KMS-11 (cell line): ENCODE results near the gene TRMT5.
A peak's percentile ranks its signal among the peaks of the same experiment; 100 is the strongest.

Experiments used
- H2AFZ ChIP-seq: fragments of 200-600 bp; sonication (generic); 2 replicates; pipeline ENCODE4 v1.6.1; 2016; ENCODE audit warnings: antibody characterized with exemption, mixed run types, low read depth
- H3K27ac ChIP-seq: fragments of 200-600 bp; sonication (generic); 2 replicates; pipeline ENCODE4 v1.6.1; 2016; ENCODE audit warnings: mild to moderate bottlenecking, mixed run types
- H3K27me3 ChIP-seq: fragments of 200-600 bp; sonication (generic); 2 replicates; pipeline ENCODE4 v1.6.1; 2017; ENCODE audit warnings: mild to moderate bottlenecking, low read depth, mixed run types, moderate library complexity; ENCODE audit not compliant: insufficient read depth
- H3K36me3 ChIP-seq: fragments of 200-600 bp; sonication (generic); 2 replicates; pipeline ENCODE4 v1.6.1; 2017; ENCODE audit warnings: mild to moderate bottlenecking, mixed run types; ENCODE audit not compliant: insufficient read depth
- H3K4me1 ChIP-seq: fragments of 200-600 bp; sonication (generic); 2 replicates; pipeline ENCODE4 v1.6.1; 2016; ENCODE audit warnings: mild to moderate bottlenecking, low read depth, mixed run types; ENCODE audit not compliant: poor library complexity, severe bottlenecking
- H3K4me2 ChIP-seq: fragments of 200-600 bp; sonication (generic); 2 replicates; pipeline ENCODE4 v1.7.0; 2016; ENCODE audit warnings: mild to moderate bottlenecking, mixed run types
- H3K4me3 ChIP-seq: fragments of 200-600 bp; sonication (generic); IDR thresholded peaks from 2 replicates; pipeline ENCODE4 v1.6.1; 2017; ENCODE audit warnings: low read depth, low read length, mixed read lengths; ENCODE audit not compliant: insufficient read depth
- H3K79me2 ChIP-seq: fragments of 200-600 bp; sonication (generic); 2 replicates; pipeline ENCODE4 v1.6.1; 2016; ENCODE audit warnings: low read depth, mixed run types; ENCODE audit not compliant: insufficient read depth
- H3K9ac ChIP-seq: fragments of 200-600 bp; sonication (generic); 2 replicates; pipeline ENCODE4 v1.6.1; 2016; ENCODE audit warnings: mild to moderate bottlenecking, mixed run types
- H4K20me1 ChIP-seq: fragments of 200-600 bp; sonication (generic); 2 replicates; pipeline ENCODE4 v1.6.1; 2016; ENCODE audit warnings: mild to moderate bottlenecking, mixed run types; ENCODE audit not compliant: insufficient read depth
- CTCF ChIP-seq: fragments of 200-600 bp; sonication (generic); conservative IDR thresholded peaks from 2 replicates; pipeline ENCODE4 v1.6.1; 2017; ENCODE audit warnings: low read depth, mild to moderate bottlenecking, antibody characterized with exemption, low read length, moderate library complexity, mixed read lengths

The TRMT5 gene

GRCh38 chr14:60984196-60984595 is 3.3 kb upstream of the TRMT5 start:
- Histone ChIP-seq H3K4me1 (peaks cover 6% of the 10 kb centered on the region), H3K36me3 (no peaks in the 10 kb centered on the region), H3K4me3 (no peak overlapping the region), H3K9ac (no peak overlapping the region), H3K79me2 (no peaks in the 10 kb centered on the region), H3K27me3 (no peaks in the 10 kb centered on the region), H3K27ac (no peak overlapping the region), H4K20me1 (no peaks in the 10 kb centered on the region), H3K4me2 (no peak overlapping the region), H2AFZ (no peak overlapping the region)
- no peak for TF ChIP-seq CTCF

- H3K36me3 ChIP-seq: no peaks in the 10 kb centered on the region
- peaks cover 6% of the 10 kb centered on the region for H3K4me1 ChIP-seq
- H4K20me1 ChIP-seq: no peaks in the 10 kb centered on the region
- peak overlapping the region; percentile 15 for H3K4me3 ChIP-seq
- H3K4me2 ChIP-seq: peak overlapping the region; percentile 86
- no peak for TF ChIP-seq CTCF
- peak overlapping the region; percentile 82 for H3K9ac ChIP-seq
- no peaks in the 10 kb centered on the region for H3K27me3 ChIP-seq
- H2AFZ ChIP-seq: peak overlapping the region; percentile 91
- H3K79me2 ChIP-seq: no peaks in the 10 kb centered on the region
- H3K27ac ChIP-seq: peak overlapping the region; percentile 55; the same call in 1 of the 2 replicates
Observed at GRCh38 chr14:60981633-60982455, 965 bp upstream of the TRMT5 start.

- Histone ChIP-seq H4K20me1 (no peaks in the 10 kb centered on the region), H3K27me3 (no peaks in the 10 kb centered on the region), H3K36me3 (no peaks in the 10 kb centered on the region), H2AFZ (no peak overlapping the region), H3K9ac (no peak overlapping the region), H3K4me3 (no peak overlapping the region), H3K27ac (no peak overlapping the region), H3K4me1 (peaks cover 6% of the 10 kb centered on the region), H3K79me2 (no peaks in the 10 kb centered on the region), H3K4me2 (no peak overlapping the region)
- no peak for TF ChIP-seq CTCF
Observed at GRCh38 chr14:60977847-60978246, 3.0 kb downstream of the TRMT5 start.

GRCh38 chr14:60975551-60975950 is 5.3 kb downstream of the TRMT5 start:
- Histone ChIP-seq H3K9ac (no peak overlapping the region), H2AFZ (no peak overlapping the region), H3K4me3 (no peak overlapping the region), H3K36me3 (no peaks in the 10 kb centered on the region), H3K27ac (no peak overlapping the region), H3K27me3 (no peaks in the 10 kb centered on the region), H3K4me1 (peaks cover 6% of the 10 kb centered on the region), H3K79me2 (no peaks in the 10 kb centered on the region), H4K20me1 (no peaks in the 10 kb centered on the region), H3K4me2 (no peak overlapping the region)
- TF ChIP-seq CTCF: no peak
